NCI-H2227 treated with DMSO at 0.1 percent for 48 hours (cell line): ENCODE measurements around the gene PRRG1.
"Not testable (repeated sequence)": the region's sequence is repeated elsewhere in the genome, so short reads cannot be mapped to it uniquely, and the experiment has no call there.

Source experiments
- DNase-seq: peaks from one replicate; lab custom pipeline; 2025; lab: John Stamatoyannopoulos, UW

Gene PRRG1

DNA sequence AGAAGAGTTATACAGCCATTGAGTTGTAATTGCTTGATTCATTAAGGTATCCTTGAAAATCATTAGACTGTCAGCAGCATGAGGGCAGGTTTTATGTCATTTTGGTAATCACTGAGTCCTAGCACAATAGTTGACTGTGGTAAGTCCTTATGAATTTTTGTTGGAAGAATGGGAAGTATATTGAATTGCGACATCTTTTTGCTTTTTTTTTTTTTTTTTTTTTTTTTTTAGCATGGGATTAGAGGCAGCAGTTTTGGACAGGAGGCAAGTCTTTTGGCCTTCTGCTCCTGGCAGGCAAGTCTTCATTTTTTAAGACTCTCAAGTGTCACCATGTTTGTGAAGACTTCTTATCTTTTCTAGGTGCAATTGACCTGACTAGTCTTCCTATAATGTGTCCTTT is 29.7 kb downstream of the PRRG1 start:
- no peak for DNase-seq

DNA sequence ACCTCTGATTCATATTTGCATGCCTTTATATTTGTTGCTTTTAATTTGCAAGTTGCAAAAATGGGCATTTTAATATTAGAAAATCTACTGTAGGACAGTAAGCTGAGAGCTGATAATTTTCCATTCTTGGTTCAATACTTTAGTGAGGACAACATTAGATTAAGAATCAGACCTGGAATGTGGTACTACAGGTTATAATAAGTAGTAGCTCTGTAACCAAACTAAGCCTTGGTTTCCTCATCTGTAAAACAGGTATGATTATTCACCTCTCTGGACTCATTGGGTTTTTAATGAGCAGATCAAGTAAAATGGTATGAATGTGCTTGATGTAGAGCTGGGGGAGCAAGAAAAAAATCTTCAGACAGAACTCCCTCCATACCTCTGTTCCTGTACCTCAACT is 31.1 kb downstream of the PRRG1 start:
- no peak for DNase-seq

DNA sequence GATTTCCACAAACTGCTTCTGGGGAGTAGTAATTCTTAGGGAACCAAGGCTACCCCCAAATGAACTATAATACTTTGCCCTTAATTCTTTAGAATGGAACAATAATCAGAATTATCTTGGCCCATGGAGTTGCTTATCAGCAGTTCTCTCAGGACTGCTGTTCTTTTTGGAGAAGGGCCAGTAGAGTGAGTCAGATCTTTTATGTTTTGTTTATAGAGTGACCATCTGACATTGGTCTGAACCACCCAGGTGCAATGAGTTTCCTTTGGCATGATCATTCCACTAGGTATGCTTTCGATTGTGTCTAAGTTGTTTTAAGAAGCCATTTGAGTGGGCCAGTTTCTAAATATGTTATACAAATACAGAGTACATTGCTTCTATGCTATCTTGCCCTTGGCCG is 31.8 kb downstream of the PRRG1 start:
- no peak for DNase-seq

DNA sequence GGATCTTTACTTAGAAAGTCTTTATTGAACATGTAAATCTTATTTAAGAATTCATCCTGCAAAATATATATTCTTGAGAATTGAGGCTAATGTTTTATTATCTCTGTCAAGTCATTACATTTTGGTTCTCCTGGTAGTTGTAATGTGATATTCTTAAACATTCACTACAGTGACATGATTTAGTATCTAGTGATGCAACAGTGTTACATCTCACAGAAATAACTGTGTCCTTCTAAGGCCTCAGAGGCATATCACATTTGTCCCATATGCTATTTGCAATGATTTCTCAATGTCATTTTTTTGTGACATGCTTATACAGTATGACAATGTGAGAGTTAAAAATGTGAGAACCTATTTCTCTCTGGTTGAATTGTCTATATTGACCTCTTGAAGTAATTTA is 34.1 kb downstream of the PRRG1 start:
- no peak for DNase-seq

DNA sequence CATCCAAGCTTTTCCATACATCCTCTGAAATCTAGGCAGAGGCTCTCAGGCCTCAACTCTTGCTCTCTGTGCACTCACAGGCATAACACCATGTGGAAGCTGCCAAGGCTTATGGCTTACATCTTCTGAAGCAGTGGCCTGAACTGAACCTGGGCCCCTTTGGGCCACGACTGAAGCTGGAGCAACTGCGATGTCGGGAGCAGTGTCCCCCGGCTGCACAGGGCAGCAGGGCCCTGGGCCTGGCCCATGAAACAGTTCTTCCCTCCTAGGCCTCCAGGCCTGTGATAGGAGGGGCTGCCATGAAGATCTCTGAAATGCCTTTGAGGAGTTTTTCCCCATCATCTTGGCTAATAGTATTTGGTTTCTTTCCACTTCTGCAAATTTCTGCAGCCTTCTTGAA is 39.2 kb downstream of the PRRG1 start:
- no peak for DNase-seq

DNA sequence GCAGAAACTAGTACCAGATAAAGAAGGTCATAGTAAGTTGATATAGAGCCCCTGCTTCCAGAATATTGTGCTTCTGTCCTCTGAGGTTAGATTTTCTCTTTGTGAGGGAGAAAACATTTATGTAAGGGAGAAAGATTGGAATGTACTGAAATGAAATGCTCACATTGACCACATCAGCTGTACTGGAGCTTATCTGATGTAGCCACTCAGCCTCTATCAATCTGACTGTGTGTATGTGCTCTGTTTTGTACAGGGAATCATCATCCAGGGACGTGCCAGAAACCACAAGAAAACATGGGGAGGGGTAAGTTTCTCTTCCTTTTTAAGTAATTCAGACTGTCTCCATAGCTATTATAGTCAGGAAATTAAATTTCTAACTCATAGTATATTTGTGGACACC is 56.8 kb downstream of the PRRG1 start:
- no peak for DNase-seq

DNA sequence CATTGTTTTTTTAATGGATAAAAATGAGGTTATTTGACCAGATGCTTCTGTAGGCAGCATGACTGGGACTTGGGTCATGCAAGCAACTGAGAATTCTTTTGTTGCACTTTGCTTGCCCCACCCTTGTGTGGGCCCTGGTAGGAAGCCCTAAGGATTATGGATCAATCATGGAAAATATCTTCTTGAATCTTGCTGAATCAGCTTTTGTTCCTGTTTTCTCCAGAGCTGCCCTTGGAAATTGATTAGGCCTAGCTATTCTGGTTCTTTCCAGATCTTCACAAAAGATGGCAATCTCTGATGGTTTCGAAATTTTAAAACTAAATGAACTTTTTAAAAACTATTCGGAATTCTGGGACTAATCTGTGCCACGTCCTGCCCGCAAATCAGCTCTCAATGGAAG is 58.6 kb downstream of the PRRG1 start:
- DNase-seq: no peak

DNA sequence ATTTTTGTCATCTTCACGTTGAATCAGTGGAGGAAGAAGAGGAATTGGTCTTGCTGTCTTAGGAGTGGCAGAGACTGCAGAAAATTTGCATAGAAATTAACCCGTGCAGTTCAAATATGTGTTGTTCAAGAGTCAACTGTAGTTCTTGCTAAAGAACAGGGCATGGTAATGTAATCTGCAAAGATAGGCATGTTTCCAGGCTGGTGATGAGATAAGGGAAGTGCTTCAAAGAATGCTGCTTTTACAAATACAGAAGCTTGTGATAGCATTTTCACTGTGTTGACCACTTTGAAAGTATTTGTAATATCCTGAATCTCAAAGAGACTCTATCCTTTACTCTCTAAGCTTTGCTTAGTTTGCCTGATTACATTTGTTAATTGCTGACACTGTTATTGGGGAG is 60.1 kb downstream of the PRRG1 start:
- DNase-seq: no peak

DNA sequence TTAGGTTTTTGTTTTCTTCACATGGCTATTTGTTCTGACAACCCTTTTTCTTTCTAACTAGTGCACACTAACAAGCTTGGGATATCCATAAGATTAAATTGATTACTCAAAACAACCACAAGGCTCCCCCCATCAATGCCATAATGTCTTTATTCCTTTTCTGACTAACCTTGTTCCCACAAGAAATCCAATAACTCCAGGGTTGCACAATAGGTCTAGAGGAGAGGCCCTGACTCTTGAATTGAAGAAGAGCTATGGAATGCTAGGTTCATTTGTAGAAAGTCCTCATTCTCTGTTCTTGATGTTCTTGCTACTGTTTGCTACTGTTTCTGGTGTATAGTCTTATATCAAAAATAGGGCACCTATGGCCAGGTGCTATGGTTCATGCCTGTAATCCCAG is 71.0 kb downstream of the PRRG1 start:
- DNase-seq: no peak

DNA sequence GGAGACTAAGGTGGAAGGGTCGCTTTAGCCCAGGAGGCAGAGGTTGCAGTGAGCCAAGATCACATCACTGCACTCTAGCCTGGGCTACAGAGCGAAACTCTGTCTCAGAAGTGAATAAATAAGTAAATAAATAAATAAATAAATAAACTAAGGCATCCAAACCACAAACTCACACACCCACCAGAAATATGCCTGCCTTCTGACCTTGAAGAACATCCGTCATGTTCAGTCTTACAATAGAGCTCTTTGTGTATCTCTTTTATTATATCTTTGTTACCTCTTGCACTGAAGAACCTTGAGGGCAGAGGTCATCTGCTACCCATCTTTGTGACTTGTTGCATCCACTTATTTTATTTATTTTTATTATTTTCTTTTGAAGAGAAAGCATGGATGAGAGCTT is 71.6 kb downstream of the PRRG1 start:
- no peak for DNase-seq

DNA sequence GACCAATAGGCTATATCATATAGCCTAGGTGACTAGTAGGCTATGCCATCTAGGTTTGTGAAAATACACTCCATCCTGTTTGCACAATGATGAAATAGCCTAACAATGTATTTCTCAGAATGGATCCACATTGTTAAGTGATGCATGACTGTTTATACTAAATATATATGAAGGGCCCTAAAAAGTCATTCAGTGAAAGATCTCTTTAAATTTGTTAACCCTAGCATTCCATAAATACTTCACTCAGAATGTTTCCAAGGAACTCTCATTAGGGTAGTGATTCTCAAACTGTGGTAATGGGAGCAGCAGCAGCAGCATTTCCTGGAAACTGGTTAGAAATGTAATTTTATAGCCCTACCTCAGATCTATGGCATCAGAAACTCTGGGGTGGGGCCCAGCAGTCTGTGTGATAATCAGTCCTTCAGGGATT is 74.9 kb downstream of the PRRG1 start:
- no peak for DNase-seq

DNA sequence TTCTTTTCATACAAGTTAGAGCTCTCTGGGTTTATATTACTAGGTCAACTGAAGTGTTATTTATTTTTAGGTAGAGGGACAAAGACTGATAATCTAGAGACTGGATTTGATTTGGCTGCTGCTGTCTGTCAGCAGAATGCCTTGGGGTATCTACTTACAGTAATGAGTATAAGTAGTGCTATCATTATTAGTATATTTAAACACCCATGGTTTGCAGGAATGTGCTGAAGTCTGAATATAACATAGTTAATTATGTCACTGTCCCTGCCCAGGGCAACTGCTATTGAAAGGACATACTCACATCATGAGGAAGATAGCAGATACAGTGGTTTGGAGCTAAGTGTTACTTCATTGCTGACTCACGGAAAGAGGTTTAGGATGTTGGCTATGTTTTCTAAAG is 76.2 kb downstream of the PRRG1 start:
- DNase-seq: no peak

DNA sequence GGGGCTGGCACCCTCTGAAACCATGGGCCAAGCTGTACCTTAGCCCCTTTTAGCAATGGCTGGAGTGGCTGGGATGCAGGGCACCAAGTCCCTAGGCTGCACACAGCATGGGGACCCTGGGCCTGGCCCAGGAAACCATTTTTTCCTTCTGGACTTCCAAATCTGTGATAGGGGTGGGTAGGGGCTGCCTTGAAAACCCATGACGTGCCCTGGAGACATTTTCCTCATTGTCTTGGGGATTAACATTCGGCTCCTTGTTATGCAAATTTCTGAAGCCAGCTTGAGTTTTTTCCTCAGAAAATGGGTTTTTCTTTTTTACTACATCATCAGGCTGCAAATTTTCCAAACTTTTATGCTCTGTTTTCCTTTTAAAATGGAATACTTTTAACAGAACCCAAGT is 79.8 kb downstream of the PRRG1 start:
- DNase-seq: not testable (repeated sequence)

DNA sequence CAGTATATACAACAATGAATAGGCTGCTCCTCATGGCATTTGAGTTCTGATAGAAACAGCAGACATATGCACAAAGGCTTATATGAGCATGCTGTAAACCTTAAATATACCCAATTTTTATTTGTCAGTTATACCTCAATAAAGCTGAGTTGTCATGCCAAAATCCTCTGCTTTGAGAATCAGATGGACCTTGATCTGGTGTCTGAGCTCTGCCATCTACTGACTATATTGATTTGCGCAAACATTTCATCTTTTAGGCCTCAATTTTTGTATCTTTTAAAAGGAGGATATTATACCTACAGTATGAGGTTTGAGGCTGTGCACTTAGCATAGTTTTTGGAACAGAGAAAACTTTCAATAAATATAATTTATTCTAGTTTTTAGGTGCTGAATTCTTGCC is 85.2 kb downstream of the PRRG1 start:
- no peak for DNase-seq

DNA sequence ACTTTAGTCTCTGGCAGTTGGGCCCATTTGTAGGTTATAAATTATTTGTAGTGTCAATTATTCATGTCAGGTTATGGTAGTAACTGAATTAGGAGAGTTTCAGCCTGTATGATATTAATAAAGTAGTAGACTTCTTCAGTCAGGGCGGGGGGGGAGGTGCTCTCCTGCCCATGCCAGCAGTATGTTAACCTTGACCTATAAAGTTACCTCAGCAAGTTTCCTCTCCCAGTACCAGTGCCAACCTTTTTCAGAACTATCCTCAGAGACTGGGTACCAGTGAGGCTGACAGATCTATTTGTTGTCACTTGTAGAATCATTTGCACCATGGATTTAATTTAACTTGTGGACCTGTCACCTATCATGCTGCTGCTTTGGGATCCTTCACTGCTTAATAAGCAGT is 88.0 kb downstream of the PRRG1 start:
- DNase-seq: no peak

DNA sequence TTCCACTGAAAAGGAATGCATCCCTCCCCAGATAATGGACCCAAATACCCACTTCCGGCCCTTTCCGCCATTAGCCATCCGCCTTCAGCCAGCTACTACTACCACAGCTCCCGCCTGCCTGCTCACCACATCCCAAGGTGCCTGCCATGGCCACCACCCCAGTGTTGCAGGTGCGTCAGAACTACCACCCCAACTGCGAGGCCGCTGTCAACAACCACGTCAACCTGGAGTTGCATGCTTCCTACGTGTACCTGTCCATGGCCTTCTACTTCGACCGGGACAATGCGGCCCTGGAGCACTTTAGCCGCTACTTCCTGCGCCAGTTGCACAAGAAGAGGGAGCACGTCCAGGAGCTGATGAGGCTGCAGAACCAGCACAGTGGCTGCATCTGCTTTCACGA is 92.2 kb downstream of the PRRG1 start:
- DNase-seq: no peak

DNA sequence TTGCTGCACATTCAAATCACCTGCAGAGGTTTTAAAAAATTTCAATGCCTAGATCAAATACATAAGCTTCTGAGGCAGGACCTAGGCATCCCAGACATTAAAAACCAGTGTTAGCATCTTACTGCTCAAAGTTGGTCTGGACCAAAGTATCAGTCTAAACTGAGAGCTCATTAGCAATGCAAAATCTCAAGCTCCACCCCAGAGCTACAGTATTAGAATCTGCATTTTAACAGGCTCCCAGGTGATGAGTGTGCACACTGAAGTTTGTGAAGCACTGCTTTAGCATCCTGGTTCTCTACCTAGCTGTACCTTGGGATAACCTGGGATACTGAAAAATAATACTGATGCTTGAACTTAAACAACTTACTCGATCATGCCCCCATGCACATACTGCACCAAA is 96.0 kb downstream of the PRRG1 start:
- DNase-seq: no peak

DNA sequence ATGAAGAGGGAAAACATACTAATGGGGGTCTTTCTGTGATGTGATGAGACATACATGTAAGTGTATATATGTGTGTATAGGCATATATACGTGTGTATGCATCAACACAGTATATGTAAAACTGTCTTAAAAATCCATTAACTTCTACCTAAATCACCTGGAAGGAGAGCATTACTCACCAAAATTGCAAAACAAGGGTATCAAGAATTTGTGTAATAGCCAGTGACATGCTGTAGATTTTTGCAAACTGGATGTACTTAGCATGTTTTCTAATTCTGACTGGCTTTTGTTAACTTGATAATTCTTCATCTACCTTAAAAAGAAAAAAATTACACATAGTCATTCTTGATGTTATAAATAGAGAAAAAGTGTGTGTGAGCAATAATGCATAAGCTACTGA is 104.7 kb downstream of the PRRG1 start:
- DNase-seq: no peak

DNA sequence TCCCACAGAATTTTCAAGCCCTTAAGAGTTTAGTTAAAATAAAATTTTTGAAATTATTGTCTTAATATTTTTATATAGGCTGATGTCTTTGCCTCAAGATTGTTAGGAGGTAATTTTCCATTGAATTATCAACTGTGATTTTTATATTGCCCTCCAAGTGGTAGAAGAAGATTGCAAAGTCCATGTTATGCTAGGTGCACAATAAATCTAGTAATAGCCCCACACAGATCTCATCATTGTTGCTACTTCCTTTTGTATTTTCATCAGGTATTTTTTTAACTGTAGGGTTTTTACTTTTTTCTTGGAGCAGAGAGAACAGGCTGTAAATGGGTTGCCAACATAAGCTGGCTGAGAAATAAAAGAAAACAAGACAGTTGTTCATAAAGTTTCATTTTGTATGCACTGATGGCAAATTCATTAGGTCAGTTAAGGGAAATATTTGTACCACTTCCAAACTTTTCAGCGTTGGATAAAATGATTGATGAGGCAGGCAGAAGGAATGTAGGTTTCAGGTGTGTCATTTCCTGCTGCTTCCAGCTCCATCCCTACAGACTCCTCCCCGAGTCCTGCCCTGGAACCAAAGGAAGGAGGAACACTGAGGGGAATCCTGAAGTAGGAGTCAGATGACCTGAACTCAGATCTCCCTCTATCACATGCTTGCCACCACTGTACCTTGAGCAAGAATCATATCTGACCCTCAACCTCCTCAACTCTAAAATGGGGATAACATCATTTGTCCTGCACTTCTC is 105.5 kb downstream of the PRRG1 start:
- no peak for DNase-seq

DNA sequence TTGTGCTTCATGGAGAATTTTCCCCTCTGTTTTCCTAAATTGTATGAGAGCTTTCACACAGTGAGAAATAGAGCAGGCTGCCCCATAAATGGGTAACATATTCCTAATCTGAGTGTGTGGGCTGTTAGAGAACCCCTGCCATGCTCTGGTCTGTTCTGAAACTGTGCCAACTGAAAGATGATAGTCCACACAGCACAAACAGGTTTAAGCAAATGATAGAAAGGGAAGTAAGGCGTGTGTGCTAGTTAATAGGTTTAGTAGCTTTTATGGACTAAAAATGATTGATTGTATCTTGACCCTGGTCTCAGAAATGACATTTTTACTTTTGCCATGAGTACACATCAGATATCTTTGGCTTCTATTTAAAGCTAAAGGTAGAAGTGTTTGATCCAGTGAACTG is 106.2 kb downstream of the PRRG1 start:
- no peak for DNase-seq

DNA sequence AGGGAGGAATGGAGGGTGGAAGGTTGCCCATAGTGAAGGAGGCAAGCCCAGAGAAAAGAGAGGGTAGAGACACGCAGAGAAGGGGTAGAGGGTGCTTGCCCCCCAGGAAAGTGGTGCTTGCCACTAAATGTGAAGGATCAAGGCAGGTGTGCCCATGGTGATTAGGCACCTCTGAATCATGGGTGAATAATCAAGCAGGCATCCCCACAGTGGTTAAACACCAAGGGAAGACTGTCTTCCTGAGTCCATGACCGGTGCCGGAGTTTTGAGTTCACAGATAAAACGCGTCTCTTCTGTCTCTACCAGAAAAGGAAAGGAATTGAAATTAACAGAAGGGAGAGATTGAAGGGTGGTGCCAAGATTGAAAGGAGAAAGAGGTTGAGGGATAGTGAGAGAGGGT is 111.1 kb downstream of the PRRG1 start:
- not testable (repeated sequence) for DNase-seq

DNA sequence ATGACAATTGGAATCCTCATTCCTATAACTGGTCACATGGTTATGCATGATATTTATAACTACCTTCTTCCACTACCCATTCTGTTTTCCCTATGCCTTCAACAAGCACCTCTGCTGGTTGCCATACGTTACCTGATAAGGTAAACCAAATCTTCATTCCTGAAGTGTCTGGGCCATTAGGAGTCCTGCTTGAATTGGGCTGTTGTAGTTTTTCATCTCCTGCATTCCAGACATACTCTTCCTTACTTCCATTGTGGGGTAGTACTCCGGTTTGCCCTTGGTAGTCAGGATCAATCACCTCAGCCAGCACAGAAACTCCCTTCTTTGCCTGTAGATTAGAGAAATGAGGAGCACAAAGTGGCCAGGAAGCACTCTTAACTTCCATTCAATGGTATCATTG is 113.2 kb downstream of the PRRG1 start:
- no peak for DNase-seq

DNA sequence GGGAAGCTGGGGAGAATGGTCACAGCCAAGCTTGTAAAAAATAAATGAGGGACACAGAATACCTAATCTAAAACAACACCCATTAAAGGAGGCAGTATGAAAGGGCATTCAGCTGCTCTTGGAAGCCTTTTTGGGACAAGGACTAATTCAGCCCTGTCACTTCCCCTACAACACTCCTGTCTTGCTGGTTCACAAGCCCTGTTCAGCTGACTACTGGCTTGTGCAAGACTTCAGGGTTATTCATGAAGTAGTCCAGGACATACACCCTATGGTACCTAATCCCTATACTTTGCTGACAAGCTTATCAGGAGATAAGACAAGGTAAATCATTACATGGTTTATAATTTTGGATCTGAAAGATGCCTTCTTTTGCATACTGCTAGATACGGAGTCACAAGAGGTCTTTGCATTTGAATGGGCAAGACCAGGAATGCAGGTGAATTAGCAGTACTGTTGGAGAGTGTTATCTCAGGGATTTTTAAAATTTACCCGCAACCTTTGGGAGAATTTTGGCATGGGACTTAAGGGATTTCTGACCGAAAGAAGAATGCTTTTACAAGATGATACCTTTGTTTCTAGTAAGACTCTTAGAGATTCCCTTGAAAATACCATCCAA is 119.1 kb downstream of the PRRG1 start:
- no peak for DNase-seq

DNA sequence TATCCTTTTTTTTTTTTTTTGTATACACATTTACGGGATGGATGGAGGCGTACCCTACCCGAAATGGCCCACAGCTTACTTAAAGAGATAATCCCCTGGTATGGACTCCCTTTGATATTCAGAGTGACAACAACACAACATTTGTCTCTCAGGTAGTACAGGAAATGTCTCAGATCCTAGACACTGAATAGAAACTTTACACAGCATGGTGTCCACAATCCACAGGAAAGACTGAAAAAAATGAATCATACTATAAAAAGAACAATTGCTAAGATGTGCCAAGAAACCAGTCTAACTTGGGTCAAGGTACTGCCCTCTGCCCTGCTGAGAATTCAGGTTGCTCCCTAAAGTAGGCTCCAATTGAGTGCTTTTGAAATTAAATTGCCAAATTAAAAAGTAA is 121.5 kb downstream of the PRRG1 start:
- no peak for DNase-seq
